OCI-LY1 (cell line): ENCODE data around the gene C15orf40.

Source experiments
- H2AFZ ChIP-seq: fragments of 200-600 bp; sonication (generic), shearing (Covaris generic); 2 replicates; pipeline ENCODE4 v1.6.0; 2014; ENCODE audit warnings: antibody characterized with exemption, mild to moderate bottlenecking, low read length
- H3F3A ChIP-seq: fragments of 200-600 bp; sonication (generic), shearing (Covaris generic); 2 replicates; pipeline ENCODE4 v1.6.0; 2014; ENCODE audit warnings: mild to moderate bottlenecking, antibody characterized with exemption, low read length, moderate library complexity; ENCODE audit not compliant: insufficient read depth
- H3K27ac ChIP-seq: fragments of 200-600 bp; sonication (generic); 2 replicates; pipeline ENCODE4 v1.5.1; 2014; ENCODE audit warnings: low read length, mixed run types, mild to moderate bottlenecking, low read depth; ENCODE audit not compliant: poor library complexity, severe bottlenecking
- H3K27me3 ChIP-seq: fragments of 200-600 bp; sonication (generic); 2 replicates; pipeline ENCODE4 v1.6.0; 2014; ENCODE audit warnings: antibody characterized with exemption, mild to moderate bottlenecking, low read length, moderate library complexity; ENCODE audit not compliant: insufficient read depth
- H3K36me3 ChIP-seq: fragments of 200-600 bp; sonication (generic); 2 replicates; pipeline ENCODE4 v1.6.1; 2014; ENCODE audit warnings: mild to moderate bottlenecking, antibody characterized with exemption, low read length, moderate library complexity, mixed read lengths; ENCODE audit not compliant: insufficient read depth
- H3K4me1 ChIP-seq: fragments of 200-600 bp; sonication (generic); 2 replicates; pipeline ENCODE4 v1.5.1; 2014; ENCODE audit warnings: mild to moderate bottlenecking, low read length, moderate library complexity; ENCODE audit not compliant: insufficient read depth, severe bottlenecking
- H3K4me2 ChIP-seq: fragments of 200-600 bp; sonication (generic), shearing (Covaris generic); 2 replicates; pipeline ENCODE4 v1.6.1; 2014; ENCODE audit warnings: low read length
- H3K4me3 ChIP-seq: fragments of 200-600 bp; sonication (generic); 2 replicates; pipeline ENCODE4 v1.5.1; 2014; ENCODE audit warnings: low read length, low read depth, mild to moderate bottlenecking, mixed read lengths; ENCODE audit not compliant: poor library complexity, severe bottlenecking
- H3K79me2 ChIP-seq: fragments of 200-600 bp; shearing (Covaris generic); 2 replicates; pipeline ENCODE4 v1.6.1; 2016; ENCODE audit warnings: mixed run types, low read length, mixed read lengths; ENCODE audit not compliant: insufficient read depth
- H3K9ac ChIP-seq: fragments of 200-600 bp; sonication (generic), shearing (Covaris generic); 2 replicates; pipeline ENCODE4 v1.6.1; 2014; ENCODE audit warnings: mild to moderate bottlenecking, low read length, mixed read lengths
- H3K9me2 ChIP-seq: fragments of 200-600 bp; sonication (generic), shearing (Covaris generic); 2 replicates; pipeline ENCODE4 v1.6.1; 2014; ENCODE audit warnings: low read depth, mild to moderate bottlenecking, low read length, mixed read lengths
- H3K9me3 ChIP-seq: fragments of 200-600 bp; shearing (Covaris generic); 2 replicates; pipeline ENCODE4 v1.6.1; 2014; ENCODE audit warnings: low read length, mixed read lengths
- H4K20me1 ChIP-seq: fragments of 200-600 bp; sonication (generic), shearing (Covaris generic); 2 replicates; pipeline ENCODE4 v1.6.0; 2016; ENCODE audit warnings: mild to moderate bottlenecking, low read length; ENCODE audit not compliant: insufficient read depth
- EZH2 ChIP-seq: fragments of 200-600 bp; sonication (generic), shearing (Covaris generic); IDR thresholded peaks from 2 replicates; pipeline ENCODE4 v1.8.0; 2017; ENCODE audit warnings: borderline replicate concordance, mixed run types, mild to moderate bottlenecking, antibody characterized with exemption, low read length, moderate library complexity, mixed read lengths
- TF ChIP-seq, protein P1 (sequence below): fragments of 200-600 bp; sonication (generic), shearing (Covaris generic); IDR thresholded peaks from 2 replicates; pipeline ENCODE4 v1.5.1; 2017; ENCODE audit warnings: mild to moderate bottlenecking, antibody characterized with exemption, low read length, moderate library complexity, mixed read lengths

C15orf40 gene

DNA sequence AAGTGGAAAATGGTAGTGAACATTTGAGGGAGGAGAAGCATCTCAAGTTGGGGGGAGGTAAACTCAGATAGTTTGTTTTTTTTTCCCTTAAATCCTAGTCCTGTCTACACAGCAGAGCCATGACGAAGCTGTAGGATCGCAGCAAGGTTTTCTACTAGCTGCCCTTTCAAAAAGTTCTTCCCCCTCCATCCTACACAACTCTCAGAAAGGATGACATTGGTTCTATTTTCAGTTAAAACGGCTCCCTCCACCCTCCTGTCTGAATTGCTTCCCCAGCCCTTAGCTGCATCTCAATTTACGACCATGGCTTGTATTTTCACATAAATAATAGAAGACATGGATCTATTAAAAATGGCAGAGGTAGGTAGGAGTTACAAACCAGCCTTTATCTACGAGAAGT, 61.1 kb downstream of the C15orf40 start:
- no peaks in the 10 kb centered on the region for H3F3A ChIP-seq
- no peak for TF ChIP-seq EZH2
- no peaks in the 10 kb centered on the region for H3K9me2 ChIP-seq
- H3K27me3 ChIP-seq: peaks cover 5% of the 10 kb centered on the region
- H3K79me2 ChIP-seq: no peaks in the 10 kb centered on the region
- no peak overlapping the region for H3K9ac ChIP-seq
- no peaks in the 10 kb centered on the region for H4K20me1 ChIP-seq
- peaks cover 4% of the 10 kb centered on the region for H3K4me1 ChIP-seq
- no peaks in the 10 kb centered on the region for H3K9me3 ChIP-seq
- no peak overlapping the region for H3K4me3 ChIP-seq
- no peaks in the 10 kb centered on the region for H3K36me3 ChIP-seq
- no peak overlapping the region for H3K4me2 ChIP-seq
- H2AFZ ChIP-seq: no peak overlapping the region
- H3K27ac ChIP-seq: no peak overlapping the region

DNA sequence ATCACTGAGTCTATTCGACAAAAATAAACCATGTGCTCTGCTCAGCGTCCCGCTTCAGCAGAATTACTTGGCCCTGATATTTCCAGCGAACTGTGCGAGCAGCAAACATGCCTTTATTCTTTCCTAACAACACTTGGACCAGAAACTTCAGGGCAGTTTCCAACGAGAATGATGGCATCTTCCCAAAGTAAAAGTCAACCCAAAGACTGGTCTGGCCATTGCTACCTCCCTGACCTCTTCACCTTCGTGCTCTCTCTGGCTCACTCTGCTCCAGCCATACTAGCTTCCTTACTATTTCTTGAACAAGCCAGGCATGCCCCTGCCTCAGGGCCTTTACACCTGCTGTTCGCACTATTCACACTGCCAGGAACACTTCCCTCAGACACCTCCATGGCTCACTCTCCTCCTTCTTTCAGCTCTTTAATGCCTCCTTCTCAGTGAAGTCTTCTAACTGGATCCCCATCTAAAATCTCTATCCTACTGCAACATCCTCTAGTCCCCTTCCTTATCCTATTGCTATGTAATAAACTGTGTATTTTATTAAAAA, 65.2 kb downstream of the C15orf40 start:
- H3K4me2 ChIP-seq: no peak overlapping the region
- H3K27me3 ChIP-seq: peaks cover under 1% of the 10 kb centered on the region
- H3K9me3 ChIP-seq: no peaks in the 10 kb centered on the region
- no peaks in the 10 kb centered on the region for H3F3A ChIP-seq
- H3K79me2 ChIP-seq: no peaks in the 10 kb centered on the region
- no peak overlapping the region for H3K4me3 ChIP-seq
- H3K9ac ChIP-seq: no peak overlapping the region
- no peaks in the 10 kb centered on the region for H3K9me2 ChIP-seq
- H3K27ac ChIP-seq: no peak overlapping the region
- TF ChIP-seq EZH2: no peak
- TF ChIP-seq, protein P1, sequence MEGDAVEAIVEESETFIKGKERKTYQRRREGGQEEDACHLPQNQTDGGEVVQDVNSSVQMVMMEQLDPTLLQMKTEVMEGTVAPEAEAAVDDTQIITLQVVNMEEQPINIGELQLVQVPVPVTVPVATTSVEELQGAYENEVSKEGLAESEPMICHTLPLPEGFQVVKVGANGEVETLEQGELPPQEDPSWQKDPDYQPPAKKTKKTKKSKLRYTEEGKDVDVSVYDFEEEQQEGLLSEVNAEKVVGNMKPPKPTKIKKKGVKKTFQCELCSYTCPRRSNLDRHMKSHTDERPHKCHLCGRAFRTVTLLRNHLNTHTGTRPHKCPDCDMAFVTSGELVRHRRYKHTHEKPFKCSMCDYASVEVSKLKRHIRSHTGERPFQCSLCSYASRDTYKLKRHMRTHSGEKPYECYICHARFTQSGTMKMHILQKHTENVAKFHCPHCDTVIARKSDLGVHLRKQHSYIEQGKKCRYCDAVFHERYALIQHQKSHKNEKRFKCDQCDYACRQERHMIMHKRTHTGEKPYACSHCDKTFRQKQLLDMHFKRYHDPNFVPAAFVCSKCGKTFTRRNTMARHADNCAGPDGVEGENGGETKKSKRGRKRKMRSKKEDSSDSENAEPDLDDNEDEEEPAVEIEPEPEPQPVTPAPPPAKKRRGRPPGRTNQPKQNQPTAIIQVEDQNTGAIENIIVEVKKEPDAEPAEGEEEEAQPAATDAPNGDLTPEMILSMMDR: no peak
- H4K20me1 ChIP-seq: no peaks in the 10 kb centered on the region
- H2AFZ ChIP-seq: no peak overlapping the region
- no peaks in the 10 kb centered on the region for H3K36me3 ChIP-seq
- no peaks in the 10 kb centered on the region for H3K4me1 ChIP-seq

DNA sequence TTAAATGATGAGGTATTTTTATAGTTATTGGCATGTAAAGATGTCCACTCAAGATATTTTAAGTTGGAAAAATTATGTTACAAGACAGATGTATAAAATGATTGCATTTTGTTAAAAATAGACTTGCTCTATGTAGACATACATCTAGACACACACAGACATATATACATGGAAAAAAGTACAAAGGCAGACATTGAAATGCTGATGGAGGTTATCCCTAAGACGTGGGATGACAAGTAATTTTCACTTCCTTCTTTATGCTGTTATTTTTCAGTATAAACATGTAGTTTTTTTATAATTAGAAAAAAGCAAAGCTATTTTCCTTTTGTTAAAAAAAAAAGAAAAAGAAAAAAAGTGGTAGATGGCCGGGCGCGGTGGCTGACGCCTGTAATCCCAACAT, 66.1 kb downstream of the C15orf40 start:
- H3K27ac ChIP-seq: no peak overlapping the region

More for the DNA sequence above, 66.1 kb downstream of the C15orf40 start:
- H3K27me3 ChIP-seq: no peaks in the 10 kb centered on the region; the same call in 1 of the 2 replicates
- H3K79me2 ChIP-seq: no peaks in the 10 kb centered on the region
- H3K4me2 ChIP-seq: no peak overlapping the region
- no peaks in the 10 kb centered on the region for H3F3A ChIP-seq
- no peaks in the 10 kb centered on the region for H3K4me1 ChIP-seq
- H2AFZ ChIP-seq: no peak overlapping the region
- H3K9me2 ChIP-seq: no peaks in the 10 kb centered on the region
- no peaks in the 10 kb centered on the region for H3K36me3 ChIP-seq
- no peak for TF ChIP-seq EZH2
- TF ChIP-seq, protein P1: no peak
- H3K9ac ChIP-seq: no peak overlapping the region
- H3K4me3 ChIP-seq: no peak overlapping the region
- no peaks in the 10 kb centered on the region for H4K20me1 ChIP-seq
- no peaks in the 10 kb centered on the region for H3K9me3 ChIP-seq
